Upper lobe of right lung (tissue), 1 donor: ENCODE results near the gene DOK7. TPM values are rescaled to one million over a fixed set of nuclear protein-coding genes. Genes with fewer than 3 reads are reported as not detected.

Experiments used
- ATAC-seq: fragments of 200-7000 bp; cut with Tn5 transposase; one replicate; pipeline ENCODE4 v1.9.1; 2020; ENCODE audit warnings: mild to moderate bottlenecking, moderate library complexity
- DNase-seq: peaks from one replicate; pipeline ENCODE4 v3.0.0-alpha.2; 2020
- H3K27ac ChIP-seq: fragments of 200-600 bp; one replicate; pipeline ENCODE4 v1.8.0; 2022
- H3K27me3 ChIP-seq: fragments of 200-600 bp; one replicate; pipeline ENCODE4 v1.8.0; 2022; ENCODE audit warnings: mild to moderate bottlenecking
- H3K36me3 ChIP-seq: fragments of 200-600 bp; one replicate; pipeline ENCODE4 v1.8.0; 2022
- H3K4me1 ChIP-seq: fragments of 200-600 bp; one replicate; pipeline ENCODE4 v1.8.0; 2022
- H3K4me3 ChIP-seq: fragments of 200-600 bp; one replicate; pipeline ENCODE4 v1.8.0; 2022; ENCODE audit warnings: mild to moderate bottlenecking
- H3K9me3 ChIP-seq: fragments of 200-600 bp; one replicate; pipeline ENCODE4 v1.8.0; 2022
- intact Hi-C: fragments of 100-400 bp; cut with DNase I; formaldehyde crosslinking; loops from one replicate; pipeline ENCODE4 v1.11.0; 2022
- total RNA-seq: library from RNA; stranded (reverse); fragmentation: NEBNext Ultra II Directional; extraction: Animal tissue kit (Norgen Biotek cat#: 25700); gene quantifications from one replicate; pipeline ENCODE4 v1.2.1, GENCODE V29; 2021
- TF ChIP-seq, protein P1 (sequence below): fragments of 200-600 bp; IDR thresholded peaks from one replicate; pipeline ENCODE4 v1.8.0; 2022; ENCODE audit warnings: antibody characterized with exemption
- donor health status: DM: no; HTN: yes; CAD: no; lungs with severe emphysema.

The DOK7 gene
- total RNA-seq, 1 donor from 2014 or later: 3.6 TPM

DNA sequence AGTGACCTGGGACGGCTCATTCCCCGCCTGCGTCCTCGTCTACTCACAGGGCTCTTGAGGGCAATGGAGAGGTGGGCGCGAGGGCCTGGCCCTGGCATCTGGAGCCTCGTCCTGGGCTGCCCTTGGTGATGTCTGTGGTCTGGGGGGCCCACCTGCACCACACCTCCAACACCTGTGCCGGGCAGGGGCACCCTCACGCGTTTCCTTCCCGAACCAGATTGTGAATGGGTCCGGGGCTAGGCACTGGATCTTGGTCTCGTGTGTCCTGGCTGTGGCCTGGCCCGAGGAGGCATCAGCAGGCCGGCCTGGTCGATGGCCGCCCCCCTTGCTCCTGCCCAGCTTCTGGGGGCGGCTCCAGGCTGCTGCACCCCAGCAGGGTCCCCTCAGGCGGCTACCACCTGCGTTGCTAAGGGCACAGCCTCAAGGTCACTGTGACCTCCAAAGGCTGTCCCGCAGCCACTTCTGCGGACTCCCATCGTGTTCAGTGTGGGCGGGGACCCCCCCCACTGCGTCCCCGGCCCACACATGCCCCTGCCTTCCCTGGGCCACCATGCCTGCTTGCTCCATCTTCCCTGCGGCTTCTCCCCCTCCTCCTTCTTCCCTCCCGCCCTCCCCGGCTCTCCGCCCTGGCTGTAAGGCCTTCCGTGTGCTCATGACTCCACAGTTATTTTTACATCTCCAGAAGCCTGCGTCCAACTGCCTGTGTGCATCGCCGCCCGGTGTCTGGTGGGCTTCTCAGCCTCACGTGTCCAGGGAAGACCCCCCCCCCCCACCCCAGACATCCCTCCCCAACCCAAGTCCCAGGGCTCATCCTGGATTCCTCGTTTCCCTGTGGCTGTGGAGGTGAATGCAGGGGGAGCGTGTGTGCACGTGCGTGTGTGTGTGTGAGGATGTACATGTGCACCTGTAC lies 3.8 kb downstream of the DOK7 start:
- DNase-seq (no peak), ATAC-seq (no peak)
- peaks cover 5% of the 10 kb centered on the region for H3K4me1 ChIP-seq
- peaks cover 38% of the 10 kb centered on the region for H3K27me3 ChIP-seq
- no peak overlapping the region for H3K4me3 ChIP-seq
- intact Hi-C loops: no loop called here
- H3K9me3 ChIP-seq: no peaks in the 10 kb centered on the region
- no peaks in the 10 kb centered on the region for H3K36me3 ChIP-seq
- H3K27ac ChIP-seq: no peak overlapping the region
- TF ChIP-seq, protein P1, sequence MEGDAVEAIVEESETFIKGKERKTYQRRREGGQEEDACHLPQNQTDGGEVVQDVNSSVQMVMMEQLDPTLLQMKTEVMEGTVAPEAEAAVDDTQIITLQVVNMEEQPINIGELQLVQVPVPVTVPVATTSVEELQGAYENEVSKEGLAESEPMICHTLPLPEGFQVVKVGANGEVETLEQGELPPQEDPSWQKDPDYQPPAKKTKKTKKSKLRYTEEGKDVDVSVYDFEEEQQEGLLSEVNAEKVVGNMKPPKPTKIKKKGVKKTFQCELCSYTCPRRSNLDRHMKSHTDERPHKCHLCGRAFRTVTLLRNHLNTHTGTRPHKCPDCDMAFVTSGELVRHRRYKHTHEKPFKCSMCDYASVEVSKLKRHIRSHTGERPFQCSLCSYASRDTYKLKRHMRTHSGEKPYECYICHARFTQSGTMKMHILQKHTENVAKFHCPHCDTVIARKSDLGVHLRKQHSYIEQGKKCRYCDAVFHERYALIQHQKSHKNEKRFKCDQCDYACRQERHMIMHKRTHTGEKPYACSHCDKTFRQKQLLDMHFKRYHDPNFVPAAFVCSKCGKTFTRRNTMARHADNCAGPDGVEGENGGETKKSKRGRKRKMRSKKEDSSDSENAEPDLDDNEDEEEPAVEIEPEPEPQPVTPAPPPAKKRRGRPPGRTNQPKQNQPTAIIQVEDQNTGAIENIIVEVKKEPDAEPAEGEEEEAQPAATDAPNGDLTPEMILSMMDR: no peak

DNA sequence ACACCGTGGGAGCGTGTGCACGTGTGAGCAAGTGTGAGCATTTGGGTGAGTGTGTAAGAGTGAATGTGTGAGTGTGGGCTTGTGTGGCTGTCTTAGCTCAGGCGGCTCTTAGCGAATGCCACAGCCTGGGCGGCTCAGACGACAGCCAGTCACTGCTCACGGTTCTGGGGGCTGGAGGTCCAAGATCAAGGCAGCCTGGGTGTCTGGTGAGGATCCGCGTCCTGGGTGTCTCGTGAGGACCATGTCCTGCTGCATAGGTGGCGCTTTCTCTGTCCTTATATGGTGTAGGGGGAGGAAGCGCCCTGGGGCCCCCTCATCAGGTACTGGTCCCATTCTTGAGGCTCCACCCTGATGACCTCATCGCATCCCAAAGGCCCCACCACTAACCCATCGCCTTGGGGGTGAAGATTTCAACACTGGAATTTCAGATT lies 4.5 kb downstream of the DOK7 start:
- H3K27ac ChIP-seq: no peak overlapping the region
- no peaks in the 10 kb centered on the region for H3K36me3 ChIP-seq
- H3K4me1 ChIP-seq: peaks cover 3% of the 10 kb centered on the region
- DNase-seq (no peak), ATAC-seq (no peak)
- no peaks in the 10 kb centered on the region for H3K9me3 ChIP-seq
- peaks cover 36% of the 10 kb centered on the region for H3K27me3 ChIP-seq
- TF ChIP-seq, protein P1: no peak
- H3K4me3 ChIP-seq: no peak overlapping the region
- intact Hi-C loops: no loop called here

DNA sequence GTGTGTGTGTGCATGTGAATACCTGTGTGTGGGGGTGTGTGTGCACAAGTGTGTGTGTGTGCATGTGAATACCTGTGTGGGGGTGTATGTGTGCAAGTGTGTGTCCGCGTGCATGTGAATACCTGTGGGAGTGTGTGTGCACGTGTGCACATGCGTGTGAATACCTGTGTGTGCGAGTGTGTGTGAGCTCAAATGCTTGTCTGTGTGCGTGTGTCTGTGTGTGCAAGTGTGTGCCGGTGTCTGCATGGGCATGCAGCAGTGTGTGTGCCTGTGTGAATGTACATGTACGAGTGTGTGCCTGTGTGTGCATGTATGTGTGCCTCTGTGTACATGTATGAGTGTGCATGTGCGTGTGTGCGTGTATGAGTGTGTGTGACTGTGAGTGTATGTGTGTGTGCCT lies 5.0 kb downstream of the DOK7 start:
- H3K4me3 ChIP-seq: no peak overlapping the region
- H3K36me3 ChIP-seq: no peaks in the 10 kb centered on the region
- no peak overlapping the region for H3K27ac ChIP-seq
- H3K27me3 ChIP-seq: peaks cover 33% of the 10 kb centered on the region
- no peaks in the 10 kb centered on the region for H3K9me3 ChIP-seq
- no peaks in the 10 kb centered on the region for H3K4me1 ChIP-seq
- TF ChIP-seq, protein P1: no peak
- DNase-seq: no peak
- no peak for ATAC-seq
- intact Hi-C loops: no loop called here

DNA sequence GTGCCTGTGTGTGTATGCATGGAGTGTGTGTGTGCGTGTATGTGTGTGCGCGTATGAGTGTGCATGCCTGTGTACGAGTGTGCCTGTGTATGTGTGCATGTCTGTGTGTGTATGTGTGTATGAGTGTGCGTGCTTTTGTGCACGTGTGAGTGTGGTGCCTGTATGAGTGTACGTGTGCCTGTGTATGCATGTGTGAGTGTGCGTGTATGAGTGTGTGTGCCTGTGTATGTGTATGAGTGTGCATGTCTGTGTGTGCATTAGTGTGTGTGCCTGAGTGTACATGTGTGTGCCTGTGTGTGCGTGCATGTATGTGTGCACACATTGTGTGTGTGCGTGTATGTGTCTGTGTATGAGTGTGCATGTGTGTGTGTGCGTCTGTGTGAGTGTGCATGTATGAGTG lies 5.7 kb downstream of the DOK7 start:
- Histone ChIP-seq H3K27ac (no peak overlapping the region), H3K9me3 (no peaks in the 10 kb centered on the region), H3K27me3 (peaks cover 28% of the 10 kb centered on the region), H3K4me1 (no peaks in the 10 kb centered on the region), H3K4me3 (no peak overlapping the region), H3K36me3 (no peaks in the 10 kb centered on the region)
- DNase-seq (no peak), ATAC-seq (no peak)
- TF ChIP-seq, protein P1: no peak
- intact Hi-C loops: no loop called here

DNA sequence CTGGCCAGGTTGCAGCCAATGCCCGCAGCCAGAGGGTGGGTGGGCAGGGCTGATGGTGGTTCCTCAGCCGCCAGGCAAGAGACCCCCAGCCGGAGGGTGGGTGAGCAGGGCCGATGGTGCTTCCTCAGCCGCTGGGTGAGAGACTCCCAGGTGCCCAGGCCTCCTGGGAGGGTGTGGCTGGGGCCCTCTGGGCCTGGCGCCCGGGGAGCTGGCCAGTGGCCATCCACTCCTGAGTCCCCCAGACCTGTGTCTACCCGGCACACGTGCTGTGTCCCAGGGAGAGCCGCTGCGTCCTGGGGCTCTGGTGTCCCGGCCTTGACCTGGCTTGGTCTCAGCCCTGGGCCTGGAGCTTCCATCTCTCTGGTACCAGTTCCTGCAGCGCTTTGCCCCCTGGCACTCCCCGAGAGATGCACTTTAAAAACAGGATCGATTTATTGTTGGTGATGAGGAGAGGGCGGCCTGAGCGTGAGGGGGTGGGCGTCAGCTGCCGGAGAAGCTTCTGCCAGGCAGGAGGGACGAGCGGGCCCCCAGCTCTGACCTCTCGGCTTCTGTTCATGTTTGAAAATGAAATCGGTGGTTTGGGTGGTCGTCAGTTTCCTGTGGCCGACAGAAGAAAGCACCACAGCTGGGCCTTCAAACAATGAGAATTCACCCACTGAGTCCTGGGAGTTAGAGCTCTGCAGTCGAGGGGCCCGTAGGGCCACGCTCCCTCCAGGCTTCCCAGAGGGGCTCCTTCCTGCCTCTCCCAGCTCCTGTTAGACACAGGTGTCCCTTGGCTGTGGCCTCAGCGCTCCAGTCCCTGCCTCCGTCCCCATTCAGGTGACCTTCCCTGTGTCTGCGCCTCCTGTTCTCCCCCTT lies 6.5 kb downstream of the DOK7 start:
- Histone ChIP-seq H3K4me1 (no peaks in the 10 kb centered on the region), H3K36me3 (no peaks in the 10 kb centered on the region), H3K27ac (no peak overlapping the region), H3K4me3 (no peak overlapping the region), H3K9me3 (no peaks in the 10 kb centered on the region), H3K27me3 (peaks cover 23% of the 10 kb centered on the region)
- no peak for DNase-seq
- no peak for ATAC-seq
- intact Hi-C loops: no loop called here
- TF ChIP-seq, protein P1: no peak
